GM19238 (cell line): Measurements from ENCODE around the gene WT1.

Source experiments
- DNase-seq: peaks from one replicate; pipeline ENCODE4 v3.0.0; 2011; ENCODE audit warnings: low spot score; ENCODE audit not compliant: insufficient read length

The WT1 gene

GRCh38 chr11:32438866-32439489 lies 3.6 kb upstream of the WT1 start:
- no peak for DNase-seq

GRCh38 chr11:32438346-32438865 lies 3.1 kb upstream of the WT1 start:
- DNase-seq = no peak

- DNase-seq = no peak
Observed at GRCh38 chr11:32437495-32438345, 2.4 kb upstream of the WT1 start.

GRCh38 chr11:32436751-32437494 lies 1.6 kb upstream of the WT1 start:
- DNase-seq = no peak

DNA sequence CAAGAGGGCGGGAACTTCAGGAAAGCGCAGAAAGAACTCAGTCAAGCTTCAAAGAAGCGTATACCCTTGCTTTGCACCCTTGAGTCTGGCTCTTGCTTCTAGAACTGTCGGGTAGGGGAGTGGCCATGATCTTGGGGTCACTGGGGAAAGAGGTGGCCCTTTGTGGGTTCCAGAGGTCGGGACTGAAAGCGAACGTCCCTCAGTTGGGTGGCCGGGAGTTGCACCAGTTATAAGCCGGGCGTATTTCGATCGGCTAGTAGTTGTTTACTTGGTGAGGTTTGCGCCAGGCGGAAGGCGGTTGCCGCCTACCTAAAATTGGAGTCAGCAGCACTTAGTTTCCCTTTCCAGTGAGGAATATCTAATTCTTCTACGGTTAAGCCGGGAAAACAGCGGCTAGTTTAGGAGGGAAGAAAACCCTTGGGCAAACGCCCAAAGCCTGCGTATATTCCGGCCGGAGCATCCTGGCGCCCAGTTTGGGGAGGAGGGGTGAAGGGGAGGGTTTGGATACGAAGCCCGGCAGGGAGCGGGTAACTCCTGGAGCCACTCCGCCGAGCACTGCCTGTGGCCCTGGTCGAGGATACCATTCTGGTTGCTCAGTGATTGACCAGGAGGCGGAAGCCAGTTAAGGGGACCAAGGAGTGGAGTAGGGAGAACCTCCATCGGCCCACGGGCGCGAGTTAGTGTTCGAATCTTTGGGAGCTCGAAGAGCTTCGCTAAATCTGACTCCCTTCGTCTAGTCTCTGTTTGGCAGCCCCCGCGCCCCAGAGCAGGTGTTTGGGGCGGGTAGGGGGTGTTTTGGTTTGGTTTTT lies 807 bp upstream of the WT1 start:
- DNase-seq = no peak

DNA sequence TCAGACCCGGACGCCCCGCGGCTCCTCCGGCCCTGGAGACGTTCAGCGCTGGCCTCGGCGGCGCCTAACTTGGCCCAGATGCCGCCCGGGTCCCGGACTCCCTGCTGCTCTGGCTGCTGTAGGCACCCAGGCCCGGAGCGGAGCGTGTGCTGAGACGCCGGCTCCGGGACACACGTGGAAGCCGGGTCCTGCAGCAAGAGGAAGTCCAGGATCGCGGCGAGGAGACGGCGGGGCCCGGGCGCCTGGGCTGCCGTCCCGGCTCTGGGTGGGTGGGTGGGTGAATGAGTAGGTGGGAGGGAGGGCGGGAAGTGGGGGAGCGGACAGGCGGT lies 223 bp downstream of the WT1 start:
- DNase-seq = no peak

- no peak for DNase-seq
Observed at GRCh38 chr11:32434356-32435151, 785 bp downstream of the WT1 start.

DNA sequence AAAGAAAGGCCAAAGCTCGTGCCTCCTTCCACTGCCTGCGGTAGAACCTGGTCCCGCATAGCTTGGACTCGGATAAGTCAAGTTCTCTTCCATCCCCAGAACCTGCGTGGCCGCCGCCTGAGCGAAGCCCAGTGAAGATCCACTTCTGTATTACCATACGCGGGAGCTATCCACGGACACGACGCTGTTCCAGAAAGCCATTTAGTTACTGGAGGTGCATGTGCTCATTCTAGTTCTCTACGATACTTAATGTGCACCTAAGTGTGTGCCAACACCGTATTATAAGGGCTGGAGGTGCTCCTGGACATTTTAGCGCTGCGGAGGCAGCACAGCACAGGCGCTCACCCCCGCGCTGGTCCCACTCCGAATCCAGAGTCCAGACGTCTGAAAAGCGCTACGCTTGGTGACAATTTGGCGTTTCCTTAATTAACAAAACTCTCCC lies 1.4 kb downstream of the WT1 start:
- DNase-seq = no peak

DNA sequence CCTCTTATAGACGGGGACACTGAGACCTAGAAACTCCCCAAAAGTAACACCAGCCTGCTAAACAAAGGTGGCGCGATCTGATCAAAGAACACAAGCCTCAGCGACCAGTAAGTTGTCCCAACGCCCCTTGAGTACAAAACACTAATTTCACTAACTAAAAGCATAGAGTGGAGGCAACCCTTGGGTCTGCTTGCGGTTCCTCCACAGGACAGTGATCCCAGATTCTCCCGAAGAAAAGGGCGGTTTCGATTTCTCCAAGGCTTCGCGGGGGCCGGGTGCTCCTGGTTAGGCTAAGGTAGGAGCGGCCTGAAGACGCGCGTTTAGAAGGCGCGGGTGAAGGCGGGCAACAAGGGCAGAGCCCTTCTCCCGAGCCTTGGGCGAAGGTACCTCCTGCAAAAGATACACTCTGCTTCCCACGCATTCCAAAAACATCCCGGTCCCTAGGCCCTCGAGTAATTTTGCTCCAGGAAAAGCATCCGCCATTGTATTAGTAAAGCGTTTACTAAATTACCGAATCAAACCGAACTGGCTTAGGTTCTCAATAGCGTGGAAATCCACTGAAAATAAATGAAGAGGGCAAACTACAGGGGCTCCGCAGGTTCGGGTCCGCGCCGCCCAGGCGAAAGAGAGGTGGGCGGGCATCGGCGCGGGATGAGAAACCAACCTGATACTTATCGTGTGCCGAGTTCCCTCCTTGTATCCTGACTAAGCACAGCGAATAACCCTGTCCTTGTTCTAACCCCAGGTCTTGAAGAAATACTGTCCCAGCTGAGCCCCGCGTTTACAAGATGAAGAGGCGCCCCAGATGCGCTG lies 2.0 kb downstream of the WT1 start:
- DNase-seq = no peak

GRCh38 chr11:32432565-32432964 lies 2.8 kb downstream of the WT1 start:
- DNase-seq = no peak

DNA sequence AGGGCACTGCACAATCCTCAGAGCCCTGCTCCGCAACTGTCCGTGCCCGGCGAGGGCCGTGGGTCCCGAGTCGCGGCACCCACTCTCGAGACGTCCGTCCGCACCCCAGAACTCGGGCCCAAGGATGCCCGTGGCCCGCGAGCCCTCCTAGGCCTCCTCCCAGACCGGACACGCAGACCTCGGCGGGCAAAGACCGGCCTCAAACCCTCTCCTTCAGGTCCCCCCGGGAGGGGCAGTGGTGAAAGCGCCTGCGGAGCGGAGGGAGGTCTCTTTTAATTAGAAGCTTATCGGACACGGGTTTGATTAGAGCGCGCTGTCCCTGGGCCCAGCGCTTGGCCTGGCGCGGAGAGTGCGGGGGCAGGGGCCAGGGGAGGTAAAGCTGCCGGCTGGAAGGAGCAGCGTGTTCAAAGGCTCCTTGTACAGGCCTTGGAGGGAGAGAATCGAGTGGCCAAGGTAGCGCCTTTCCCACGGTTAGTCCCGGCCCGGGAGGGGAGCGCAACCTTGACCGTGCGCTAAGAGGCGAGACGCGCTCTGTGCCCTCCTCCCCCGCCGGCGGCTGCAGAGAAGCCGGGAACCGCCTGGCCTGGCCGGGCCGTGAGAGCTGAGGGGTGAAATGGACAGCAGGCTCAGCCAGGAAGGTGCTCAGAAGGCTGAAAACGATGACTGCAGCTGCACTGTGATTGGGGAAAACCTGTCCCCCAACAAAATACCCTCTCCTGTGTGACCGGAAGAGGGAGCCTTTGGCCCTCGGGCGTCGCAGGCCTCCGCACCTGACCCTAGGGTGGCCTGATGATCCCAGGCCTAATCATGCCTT lies 4.6 kb downstream of the WT1 start:
- no peak for DNase-seq

GRCh38 chr11:32429477-32429876 lies 5.9 kb downstream of the WT1 start:
- DNase-seq = no peak

DNA sequence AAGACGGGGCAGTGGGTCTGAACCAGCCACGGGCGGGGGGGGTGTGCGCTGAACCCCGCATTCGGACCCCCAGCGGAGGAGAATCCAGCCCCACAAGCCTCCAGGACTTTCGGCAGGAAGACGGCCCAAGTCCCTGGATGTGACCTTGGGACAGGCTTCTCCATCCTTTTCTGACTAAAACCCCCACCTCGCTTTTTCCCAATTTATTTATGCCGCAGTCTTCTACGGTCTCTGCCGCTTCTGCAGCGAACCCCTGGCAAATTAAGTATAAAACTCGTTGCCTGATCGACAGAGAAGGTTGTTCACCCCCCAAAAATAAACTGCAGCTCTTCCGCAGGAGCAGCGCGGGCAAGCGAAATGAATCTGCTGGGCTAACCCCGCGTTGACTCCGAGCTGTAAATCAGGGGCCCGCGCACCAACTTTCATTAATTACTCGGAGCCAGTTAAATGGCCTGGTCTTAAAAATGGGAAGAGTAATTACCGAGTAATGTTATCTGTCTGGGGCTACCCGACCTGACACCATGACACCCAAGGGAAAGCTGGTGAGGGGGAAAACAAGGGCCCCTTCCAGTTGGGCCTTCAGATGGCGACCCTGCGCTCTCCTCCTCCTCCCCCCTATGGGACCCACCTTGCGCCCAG lies 6.6 kb downstream of the WT1 start:
- DNase-seq = no peak

DNA sequence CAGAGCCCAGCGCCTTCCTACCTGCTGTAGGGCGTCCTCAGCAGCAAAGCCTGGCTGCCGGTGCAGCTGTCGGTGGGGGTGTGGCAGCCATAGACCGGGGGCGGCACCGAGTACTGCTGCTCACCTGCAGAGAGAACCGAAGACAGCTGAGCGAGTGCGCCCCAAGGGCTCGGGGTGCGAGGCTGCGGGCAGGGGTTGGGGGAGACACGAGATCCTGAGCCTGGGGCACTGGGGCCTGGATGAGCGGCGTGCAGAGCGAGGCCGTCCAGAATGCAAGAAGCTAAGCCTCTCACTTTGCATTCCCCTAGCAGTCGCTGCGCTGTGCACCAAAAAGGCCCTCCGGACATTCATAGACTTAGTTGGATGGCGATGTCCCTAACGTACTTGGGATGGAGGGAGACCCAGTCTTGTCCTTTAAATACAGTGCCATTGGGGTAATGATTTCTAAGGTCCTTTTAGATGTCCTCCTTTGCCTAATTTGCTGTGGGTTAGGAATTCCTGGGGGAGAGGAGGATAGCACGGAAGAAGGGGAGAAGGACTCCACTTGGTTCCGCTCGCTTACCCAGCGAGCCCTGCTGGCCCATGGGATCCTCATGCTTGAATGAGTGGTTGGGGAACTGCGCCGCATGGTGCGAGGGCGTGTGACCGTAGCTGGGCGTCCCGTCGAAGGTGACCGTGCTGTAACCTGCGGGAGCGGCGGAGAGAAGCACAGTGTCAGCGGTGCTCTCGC lies 7.2 kb downstream of the WT1 start:
- DNase-seq = no peak

DNA sequence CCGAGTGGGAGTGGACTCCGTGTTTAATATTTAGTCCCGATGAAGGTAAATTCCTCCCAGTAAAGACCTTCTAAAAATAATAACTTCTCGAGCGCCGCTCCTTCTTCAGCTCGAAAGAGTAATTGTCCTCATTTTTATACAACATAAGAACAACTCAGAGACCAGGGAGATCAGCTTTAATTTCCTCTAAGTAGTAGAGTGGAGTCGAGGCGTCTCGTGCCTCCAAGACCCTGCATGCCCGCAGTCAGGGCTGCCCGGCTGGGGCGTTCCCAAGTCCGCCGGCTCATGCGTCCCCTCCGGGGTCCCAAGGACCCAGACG lies 7.8 kb downstream of the WT1 start:
- no peak for DNase-seq

DNA sequence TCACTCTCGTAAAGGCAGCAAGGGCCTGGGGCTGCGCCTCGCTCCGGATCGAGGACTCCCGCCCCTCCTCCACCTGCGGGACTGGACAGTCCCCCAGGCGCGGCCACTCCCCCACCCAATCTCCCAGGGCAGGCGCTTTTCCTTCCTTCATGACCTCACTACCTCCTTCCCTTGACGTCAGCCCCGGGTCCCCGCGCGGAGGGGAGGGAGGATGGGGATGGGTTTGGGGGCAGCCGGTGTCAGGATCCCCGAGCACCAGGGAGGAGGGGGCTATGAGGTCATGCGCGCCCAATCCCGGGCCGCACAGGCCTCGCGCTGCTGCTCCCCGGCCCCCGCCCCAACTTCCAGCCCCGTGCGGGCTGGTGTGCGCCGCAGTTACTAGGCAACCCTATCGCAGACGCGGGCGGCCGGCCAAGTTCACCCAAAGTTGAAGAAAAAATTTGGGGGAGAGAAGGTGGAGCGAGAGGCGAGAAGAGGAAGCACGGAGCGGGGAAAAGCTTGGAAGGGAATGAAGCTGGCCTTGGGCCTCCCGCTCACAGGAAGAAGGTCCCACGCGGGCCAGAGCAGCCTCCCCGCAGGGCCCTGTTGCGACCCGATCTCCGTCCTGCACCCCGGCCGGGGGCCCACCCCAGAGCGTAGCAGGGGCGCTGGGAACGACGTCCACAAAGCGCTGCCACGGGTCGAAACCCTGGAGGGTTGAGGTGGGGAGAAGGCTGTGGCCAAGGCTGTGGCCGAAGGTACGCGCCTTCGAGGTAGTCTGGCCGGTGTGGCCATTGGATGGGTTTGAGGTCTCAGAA lies 8.3 kb downstream of the WT1 start:
- DNase-seq = no peak

DNA sequence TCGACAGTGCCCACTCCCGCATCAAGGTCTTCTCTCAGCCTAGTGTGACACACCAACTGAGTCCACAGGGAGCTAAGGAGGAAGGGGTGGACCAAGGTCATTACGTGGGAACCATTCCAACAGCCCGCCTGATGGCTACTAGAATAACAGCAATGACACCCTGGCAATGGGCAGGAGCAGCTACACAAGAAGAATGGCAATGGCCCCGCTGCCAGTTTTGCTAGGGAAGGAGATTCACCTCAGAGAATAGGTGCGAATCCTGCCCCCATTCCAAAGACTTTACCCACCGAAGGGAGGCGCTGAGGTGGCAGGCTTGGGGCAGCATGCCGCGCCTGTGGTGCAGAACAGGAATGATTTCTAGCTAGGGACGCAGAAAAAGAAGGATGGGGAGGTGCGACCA lies 9.1 kb downstream of the WT1 start:
- DNase-seq = no peak
